Neuronal stem cell (in vitro differentiated cells): Measurements from ENCODE around the gene PPA2.

Source experiments
- DNase-seq: peaks from one replicate; pipeline ENCODE4 v3.0.0-alpha.2; 2013; ENCODE audit warnings: low spot score
- H2AFZ ChIP-seq: one replicate; pipeline ENCODE4 v1.6.1; 2013; ENCODE audit warnings: mild to moderate bottlenecking, low read length, inconsistent platforms
- H2AK5ac ChIP-seq: 2 replicates; pipeline ENCODE4 v1.6.1; 2013; ENCODE audit warnings: low read depth, mild to moderate bottlenecking, inconsistent platforms, low read length, moderate library complexity, mixed read lengths
- H2BK120ac ChIP-seq: 2 replicates; pipeline ENCODE4 v1.6.1; 2013; ENCODE audit warnings: low read depth, mild to moderate bottlenecking, inconsistent platforms, low read length, moderate library complexity, mixed read lengths
- H2BK12ac ChIP-seq: one replicate; pipeline ENCODE4 v1.6.1; 2013; ENCODE audit warnings: low read length, inconsistent platforms
- H2BK15ac ChIP-seq: 2 replicates; pipeline ENCODE4 v1.6.1; 2013; ENCODE audit warnings: mild to moderate bottlenecking, low read length, inconsistent platforms, mixed read lengths
- H2BK5ac ChIP-seq: one replicate; pipeline ENCODE4 v1.6.1; 2013; ENCODE audit warnings: inconsistent platforms, mild to moderate bottlenecking, low read length, moderate library complexity
- H3K14ac ChIP-seq: one replicate; pipeline ENCODE4 v1.6.1; 2013; ENCODE audit warnings: low read length, inconsistent platforms
- H3K18ac ChIP-seq: 2 replicates; pipeline ENCODE4 v1.6.1; 2013; ENCODE audit warnings: low read length, inconsistent platforms
- H3K23ac ChIP-seq: 2 replicates; pipeline ENCODE4 v1.6.1; 2013; ENCODE audit warnings: low read depth, mild to moderate bottlenecking, mixed read lengths, low read length, inconsistent platforms; ENCODE audit not compliant: poor library complexity
- H3K27ac ChIP-seq: replicated peaks from 3 replicates; pipeline ENCODE4 v1.5.1; 2013; ENCODE audit warnings: low read length, inconsistent platforms
- H3K27me3 ChIP-seq, 3 experiments: 2 replicates each; pipeline ENCODE4 v1.6.1; 2013; ENCODE audit warnings: low read length in 3 of 3, mild to moderate bottlenecking in 2 of 3, inconsistent platforms in 1 of 3, low read depth in 1 of 3, mixed read lengths in 1 of 3, moderate library complexity in 1 of 3; ENCODE audit not compliant: control insufficient read depth in 3 of 3, insufficient read depth in 3 of 3
- H3K36me3 ChIP-seq, 2 donors: replicated peaks in 1 of 2; 2 replicates each; pipeline ENCODE4 v1.6.1; 2013; ENCODE audit warnings: low read length in 2 of 2; ENCODE audit not compliant: control insufficient read depth in 2 of 2, insufficient read depth in 2 of 2
- H3K4ac ChIP-seq: 2 replicates; pipeline ENCODE4 v1.6.1; 2013; ENCODE audit warnings: inconsistent platforms, mild to moderate bottlenecking, low read length, moderate library complexity
- H3K4me1 ChIP-seq, 2 donors: 1 replicate in 1 of 2; 2 replicates in 1 of 2; pipeline ENCODE4 v1.6.1; 2013; ENCODE audit warnings: low read length in 2 of 2, low read depth in 1 of 2; ENCODE audit not compliant: control insufficient read depth in 2 of 2, insufficient read depth in 1 of 2
- H3K4me2 ChIP-seq: one replicate; pipeline ENCODE4 v1.6.1; 2013; ENCODE audit warnings: mild to moderate bottlenecking, low read length, inconsistent platforms; ENCODE audit not compliant: insufficient read depth, poor library complexity, severe bottlenecking
- H3K4me3 ChIP-seq, 2 donors: 2 replicates each; pipeline ENCODE4 v1.5.1; 2013; ENCODE audit warnings: low read length in 2 of 2, mild to moderate bottlenecking in 2 of 2, inconsistent platforms in 1 of 2, moderate library complexity in 1 of 2
- H3K79me1 ChIP-seq: one replicate; pipeline ENCODE4 v1.6.1; 2013; ENCODE audit warnings: low read depth, mild to moderate bottlenecking, inconsistent platforms, low read length, moderate library complexity
- H3K9ac ChIP-seq: one replicate; pipeline ENCODE4 v1.6.1; 2013; ENCODE audit warnings: mild to moderate bottlenecking, low read depth, low read length, inconsistent platforms; ENCODE audit not compliant: poor library complexity
- H3K9me3 ChIP-seq, 2 donors: replicated peaks in 1 of 2; 2 replicates each; pipeline versions ENCODE3 to v1.6.1; 2013; ENCODE audit warnings: low read length in 2 of 2, mild to moderate bottlenecking in 2 of 2, inconsistent platforms in 1 of 2, low read depth in 1 of 2, mixed read lengths in 1 of 2, moderate library complexity in 1 of 2; ENCODE audit not compliant: control insufficient read depth in 2 of 2, insufficient read depth in 1 of 2
- H4K8ac ChIP-seq: one replicate; pipeline ENCODE4 v1.6.1; 2013; ENCODE audit warnings: low read depth, mild to moderate bottlenecking, inconsistent platforms, low read length, moderate library complexity
- H4K91ac ChIP-seq: one replicate; pipeline ENCODE4 v1.6.1; 2013; ENCODE audit warnings: low read length, low read depth, mild to moderate bottlenecking, inconsistent platforms; ENCODE audit not compliant: poor library complexity
- WGBS, 2 donors: extraction: QIAGEN DNeasy Blood & Tissue Kit; methylation state at CpG; one replicate each; pipeline ENCODE4 v1.1.7; 2013; ENCODE audit warnings: missing lambda C conversion rate in 2 of 2, mixed read lengths in 1 of 2; ENCODE audit not compliant: insufficient read length in 2 of 2, insufficient replicate concordance in 1 of 2; ENCODE audit errors: extremely low coverage in 2 of 2; 5-methylcytosine and 5-hydroxymethylcytosine counted together

PPA2 gene

DNA sequence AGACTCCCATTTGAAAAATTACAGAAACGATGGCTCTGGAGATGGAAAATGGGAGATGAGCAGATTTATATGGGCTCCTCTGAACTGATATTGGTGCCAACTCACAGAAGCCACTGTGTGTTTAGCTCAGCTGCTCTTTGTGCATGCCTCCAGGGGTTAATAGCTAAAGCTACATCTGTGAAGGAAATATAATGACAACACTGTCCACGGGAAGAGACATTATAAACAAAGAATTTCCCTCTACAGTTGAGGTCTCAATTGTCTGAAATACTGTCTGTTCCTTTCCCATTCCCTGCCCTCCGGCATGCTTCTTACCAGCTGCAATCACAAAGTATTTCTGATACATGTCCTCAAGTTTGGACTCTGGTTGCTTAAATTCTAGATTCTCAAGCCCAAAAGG is 40.4 kb downstream of the PPA2 start:
- no peaks in the 10 kb centered on the region for H3K79me1 ChIP-seq
- H3K9ac ChIP-seq, result no peak overlapping the region
- no peak overlapping the region for H3K27ac ChIP-seq
- H3K36me3 ChIP-seq, result peaks cover 3 to 92% of the 10 kb centered on the region in 2 donors
- no peaks in the 10 kb centered on the region for H3K27me3 ChIP-seq
- WGBS, 2 donors, result no CpG with 5 or more reads among the region's 3 CpGs
- no peak overlapping the region for H3K18ac ChIP-seq
- no peak overlapping the region for H2BK15ac ChIP-seq
- H4K8ac ChIP-seq, result no peak overlapping the region
- no peak overlapping the region for H2BK5ac ChIP-seq
- H3K4me2 ChIP-seq, result no peak overlapping the region
- no peaks in the 10 kb centered on the region for H3K4me1 ChIP-seq
- peaks cover 0 to 18% of the 10 kb centered on the region in 2 donors for H3K9me3 ChIP-seq
- no peak overlapping the region for H2AFZ ChIP-seq
- DNase-seq, result no peak
- H3K4me3 ChIP-seq, result no peak overlapping the region
- H3K14ac ChIP-seq, result no peak overlapping the region
- H3K4ac ChIP-seq, result no peak overlapping the region
- H2BK120ac ChIP-seq, result no peak overlapping the region
- no peak overlapping the region for H2BK12ac ChIP-seq
- H3K23ac ChIP-seq, result no peak overlapping the region
- H4K91ac ChIP-seq, result no peak overlapping the region
- no peak overlapping the region for H2AK5ac ChIP-seq

DNA sequence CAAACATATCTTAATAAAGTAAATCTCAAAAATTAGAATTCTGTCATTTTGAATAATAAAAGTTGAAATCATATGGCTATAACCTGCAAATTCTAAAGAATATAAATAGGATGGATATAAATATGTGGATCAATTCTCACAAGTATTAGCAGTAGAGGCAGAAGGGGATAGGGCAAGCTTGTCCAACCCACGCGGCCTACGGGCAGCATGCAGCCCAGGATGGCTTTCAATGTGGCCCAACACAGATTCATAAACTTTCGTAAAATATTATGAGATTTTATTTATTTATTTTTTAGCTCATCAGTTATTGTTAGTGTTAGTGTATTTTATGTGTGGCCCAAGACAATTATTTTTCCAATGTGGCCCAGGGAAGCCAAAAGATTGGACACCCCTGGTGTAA is 41.4 kb downstream of the PPA2 start:
- no peak overlapping the region for H3K14ac ChIP-seq
- no peak overlapping the region for H3K27ac ChIP-seq
- H3K9ac ChIP-seq, result no peak overlapping the region
- no peak for DNase-seq
- no peak overlapping the region for H4K91ac ChIP-seq
- H3K9me3 ChIP-seq, result peaks cover 0 to 18% of the 10 kb centered on the region in 2 donors
- no CpG with 5 or more reads among the region's 4 CpGs for WGBS, 2 donors
- no peak overlapping the region for H2AFZ ChIP-seq
- H3K4me3 ChIP-seq, result no peak overlapping the region
- H3K23ac ChIP-seq, result no peak overlapping the region
- H2BK120ac ChIP-seq, result no peak overlapping the region
- no peak overlapping the region for H3K4ac ChIP-seq
- H3K4me2 ChIP-seq, result no peak overlapping the region
- H2BK5ac ChIP-seq, result no peak overlapping the region
- no peaks in the 10 kb centered on the region for H3K27me3 ChIP-seq
- no peak overlapping the region for H2BK12ac ChIP-seq
- H3K36me3 ChIP-seq, result peaks cover 3 to 85% of the 10 kb centered on the region in 2 donors
- no peak overlapping the region for H4K8ac ChIP-seq
- H2BK15ac ChIP-seq, result no peak overlapping the region
- no peaks in the 10 kb centered on the region for H3K79me1 ChIP-seq
- H3K18ac ChIP-seq, result no peak overlapping the region
- no peak overlapping the region for H2AK5ac ChIP-seq
- no peaks in the 10 kb centered on the region for H3K4me1 ChIP-seq

DNA sequence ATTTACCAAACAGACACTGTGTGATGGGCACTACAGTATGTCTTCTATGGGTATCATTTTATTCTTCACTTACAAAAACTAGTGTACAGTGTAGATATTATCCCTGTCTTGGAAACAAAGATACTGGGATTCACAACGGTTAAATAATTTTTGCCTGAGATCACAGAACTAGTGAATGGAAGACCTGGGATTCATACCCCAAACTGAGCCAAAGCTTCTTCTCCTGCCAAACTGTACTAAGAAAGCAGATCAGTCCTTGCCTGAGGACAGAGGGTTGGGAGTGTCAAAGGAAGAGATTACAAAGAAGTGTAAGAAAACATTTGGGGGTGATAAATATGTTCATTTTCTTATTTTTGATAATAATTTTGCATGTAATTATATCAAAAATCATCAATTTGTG is 43.1 kb downstream of the PPA2 start:
- Histone ChIP-seq H3K4ac (no peak overlapping the region), H3K27ac (no peak overlapping the region), H2AFZ (no peak overlapping the region), H2AK5ac (no peak overlapping the region), H3K27me3 (no peaks in the 10 kb centered on the region), H3K36me3 (peaks cover 8 to 78% of the 10 kb centered on the region in 2 donors), H3K23ac (no peak overlapping the region), H3K14ac (no peak overlapping the region), H3K79me1 (peaks cover 2% of the 10 kb centered on the region), H2BK5ac (no peak overlapping the region), H3K9ac (no peak overlapping the region), H2BK120ac (no peak overlapping the region), H3K4me1 (no peaks in the 10 kb centered on the region), H4K91ac (no peak overlapping the region), H3K4me2 (no peak overlapping the region), H2BK12ac (no peak overlapping the region), H3K4me3 (no peak overlapping the region), H3K9me3 (peaks cover 0 to 21% of the 10 kb centered on the region in 2 donors), H2BK15ac (no peak overlapping the region), H3K18ac (no peak overlapping the region), H4K8ac (no peak overlapping the region)
- no CpG with 5 or more reads among the region's 1 CpG for WGBS, 2 donors
- DNase-seq, result no peak

DNA sequence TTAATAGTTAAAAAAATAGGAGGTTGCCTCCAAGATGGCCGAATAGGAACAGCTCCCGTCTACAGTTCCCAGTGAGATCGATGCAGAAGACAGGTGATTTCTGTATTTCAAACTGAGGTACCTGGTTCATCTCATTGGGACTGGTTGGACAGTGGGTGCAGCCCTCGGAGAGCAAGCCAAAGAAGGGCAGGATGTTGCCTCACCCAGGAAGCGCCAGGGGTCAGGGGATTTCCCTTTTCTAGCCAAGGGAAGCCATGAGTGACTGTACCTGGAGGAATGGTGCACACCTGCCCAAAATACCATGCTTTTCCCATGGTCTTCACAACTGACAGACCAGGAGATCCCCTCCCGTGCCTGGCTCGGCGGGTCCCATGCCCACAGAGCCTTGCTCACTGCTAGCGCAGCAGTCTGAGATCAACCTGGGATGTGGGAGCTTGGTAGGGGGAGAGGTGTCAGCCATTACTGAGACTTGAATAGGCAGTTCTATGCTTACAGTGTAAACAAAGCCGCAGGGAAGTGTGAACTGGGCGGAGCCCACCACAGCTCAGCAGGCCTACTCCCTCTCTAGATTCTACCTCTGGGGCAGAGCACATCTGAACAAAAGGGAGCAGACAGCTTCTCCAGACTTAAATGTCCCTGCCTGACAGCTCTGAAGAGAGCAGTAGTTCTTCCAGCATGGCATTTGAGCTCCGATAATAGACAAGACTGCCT is 47.5 kb downstream of the PPA2 start:
- H3K79me1 ChIP-seq, result peaks cover 2% of the 10 kb centered on the region

More for the DNA sequence above, 47.5 kb downstream of the PPA2 start:
- H3K4me2 ChIP-seq, result no peak overlapping the region
- no peak overlapping the region for H3K14ac ChIP-seq
- no peak overlapping the region for H4K91ac ChIP-seq
- H3K4ac ChIP-seq, result no peak overlapping the region
- peaks cover 0 to 16% of the 10 kb centered on the region in 2 donors for H3K9me3 ChIP-seq
- no peak overlapping the region for H2AFZ ChIP-seq
- peaks cover 4 to 76% of the 10 kb centered on the region in 2 donors for H3K36me3 ChIP-seq
- H3K27me3 ChIP-seq, result no peaks in the 10 kb centered on the region
- no peak overlapping the region for H3K9ac ChIP-seq
- DNase-seq, result no peak
- WGBS, 2 donors, result no CpG with 5 or more reads among the region's 12 CpGs
- H3K4me1 ChIP-seq, result no peaks in the 10 kb centered on the region
- H2BK15ac ChIP-seq, result no peak overlapping the region
- H2BK120ac ChIP-seq, result no peak overlapping the region
- H3K18ac ChIP-seq, result no peak overlapping the region
- H2BK5ac ChIP-seq, result no peak overlapping the region
- H3K27ac ChIP-seq, result no peak overlapping the region
- peak overlapping the region in 1 of 2 donors; percentile 41 for H3K4me3 ChIP-seq
- H2AK5ac ChIP-seq, result no peak overlapping the region
- no peak overlapping the region for H4K8ac ChIP-seq
- H3K23ac ChIP-seq, result no peak overlapping the region
- H2BK12ac ChIP-seq, result no peak overlapping the region
